PFSK-1 (cell line): ENCODE data around the gene DEGS2.

Source experiments
- POLR2AphosphoS5 ChIP-seq: IDR thresholded peaks from 2 replicates; pipeline ENCODE4 v1.6.1; 2012; ENCODE audit warnings: low read depth, mild to moderate bottlenecking, control low read depth, low read length, moderate library complexity
- REST ChIP-seq, 2 experiments: IDR thresholded peaks; 2 replicates each; pipeline versions ENCODE4 v1.6.1 to v1.8.0; 2011 to 2012; ENCODE audit warnings: low read depth in 2 of 2, low read length in 2 of 2, control low read depth in 1 of 2, inconsistent platforms in 1 of 2, mild to moderate bottlenecking in 1 of 2, moderate library complexity in 1 of 2; ENCODE audit not compliant: insufficient read depth in 1 of 2
- SIN3A ChIP-seq: IDR thresholded peaks from 2 replicates; pipeline ENCODE4 v1.6.1; 2012; ENCODE audit warnings: mild to moderate bottlenecking, low read length, moderate library complexity, borderline replicate concordance; ENCODE audit not compliant: insufficient read depth
- TAF1 ChIP-seq: IDR thresholded peaks from 2 replicates; pipeline ENCODE4 v1.6.1; 2012; ENCODE audit warnings: low read length, control low read depth, borderline replicate concordance; ENCODE audit not compliant: insufficient read depth

GRCh38 chr14:100135073-100135472 lies 24.4 kb downstream of the DEGS2 start:
- TF ChIP-seq POLR2AphosphoS5 = no peak
- TF ChIP-seq REST (IDR thresholded peaks at IDR 0.05; ENCODE audit: insufficient read depth in 1 of 2, low read depth in 2 of 2, low read length in 2 of 2) = no peak
- TF ChIP-seq TAF1 = no peak
- no peak for TF ChIP-seq SIN3A
